Neural crest cell (in vitro differentiated cells): ENCODE results near the gene TIMP3. TPM values are rescaled to one million over a fixed set of nuclear protein-coding genes. Genes with fewer than 3 reads are reported as not detected.

Source experiments
- DNase-seq: peaks from one replicate; pipeline ENCODE4 v3.0.0; 2021; ENCODE audit warnings: low read depth, mixed read lengths, low spot score
- H3K27ac Mint-ChIP-seq: one replicate; pipeline ENCODE4 v1.8.0; 2021; ENCODE audit warnings: mild to moderate bottlenecking, mixed read lengths; ENCODE audit not compliant: unreplicated experiment
- H3K27me3 Mint-ChIP-seq: 2 replicates; pipeline ENCODE4 v1.8.0; 2021; ENCODE audit warnings: low read depth, mild to moderate bottlenecking, mixed read lengths
- H3K36me3 Mint-ChIP-seq: 2 replicates; pipeline ENCODE4 v1.8.0; 2021; ENCODE audit warnings: low read depth, mild to moderate bottlenecking, mixed read lengths
- H3K4me1 Mint-ChIP-seq: 2 replicates; pipeline ENCODE4 v1.8.0; 2021; ENCODE audit warnings: mixed read lengths
- H3K4me3 Mint-ChIP-seq: one replicate; pipeline ENCODE4 v1.8.0; 2021; ENCODE audit warnings: mild to moderate bottlenecking, mixed read lengths
- H3K9me3 Mint-ChIP-seq: 2 replicates; pipeline ENCODE4 v1.8.0; 2021; ENCODE audit warnings: mixed read lengths
- CTCF ChIP-seq: fragments of 200-600 bp; sonication (generic); conservative IDR thresholded peaks from 2 replicates; pipeline ENCODE4 v1.5.0; 2021; ENCODE audit warnings: antibody characterized with exemption, mild to moderate bottlenecking
- total RNA-seq: library from RNA; stranded (reverse); gene quantifications from 2 replicates; pipeline ENCODE4 v1.2.1, GENCODE V29; 2021

Gene TIMP3
- total RNA-seq, 1 donor from 2014 or later, result 21.6 TPM

GRCh38 chr22:32805361-32805881 is 3.9 kb downstream of the TIMP3 start:
- H3K27ac Mint-ChIP-seq, result no peak overlapping the region
- peaks cover 52% of the 10 kb centered on the region for H3K4me1 Mint-ChIP-seq
- peaks cover 30% of the 10 kb centered on the region for H3K27me3 Mint-ChIP-seq
- no peak for TF ChIP-seq CTCF
- H3K4me3 Mint-ChIP-seq, result peak overlapping the region; percentile 94
- no peak for DNase-seq
- no peaks in the 10 kb centered on the region for H3K9me3 Mint-ChIP-seq
- no peaks in the 10 kb centered on the region for H3K36me3 Mint-ChIP-seq

GRCh38 chr22:32806296-32806695 is 4.8 kb downstream of the TIMP3 start:
- H3K9me3 Mint-ChIP-seq, result no peaks in the 10 kb centered on the region
- H3K36me3 Mint-ChIP-seq, result no peaks in the 10 kb centered on the region
- H3K27ac Mint-ChIP-seq, result no peak overlapping the region
- H3K4me1 Mint-ChIP-seq, result peaks cover 49% of the 10 kb centered on the region
- peak overlapping the region; percentile 6 for H3K4me3 Mint-ChIP-seq
- TF ChIP-seq CTCF, result no peak
- DNase-seq, result no peak
- peaks cover 24% of the 10 kb centered on the region for H3K27me3 Mint-ChIP-seq

GRCh38 chr22:32808038-32808445 is 6.5 kb downstream of the TIMP3 start:
- Mint-ChIP-seq H3K27ac (no peak overlapping the region), H3K27me3 (peaks cover 13% of the 10 kb centered on the region), H3K36me3 (no peaks in the 10 kb centered on the region), H3K4me1 (peaks cover 38% of the 10 kb centered on the region), H3K4me3 (no peak overlapping the region), H3K9me3 (no peaks in the 10 kb centered on the region)
- no peak for TF ChIP-seq CTCF
- DNase-seq, result no peak

GRCh38 chr22:32809786-32810554 is 8.5 kb downstream of the TIMP3 start:
- no peak for TF ChIP-seq CTCF
- H3K4me1 Mint-ChIP-seq, result peaks cover 18% of the 10 kb centered on the region
- H3K36me3 Mint-ChIP-seq, result no peaks in the 10 kb centered on the region
- H3K27me3 Mint-ChIP-seq, result no peaks in the 10 kb centered on the region
- no peak overlapping the region for H3K4me3 Mint-ChIP-seq
- no peak for DNase-seq
- peak overlapping the region; percentile 54 for H3K27ac Mint-ChIP-seq
- no peaks in the 10 kb centered on the region for H3K9me3 Mint-ChIP-seq

GRCh38 chr22:32810555-32811133 is 9.1 kb downstream of the TIMP3 start:
- Mint-ChIP-seq H3K9me3 (no peaks in the 10 kb centered on the region), H3K4me1 (peaks cover 12% of the 10 kb centered on the region), H3K4me3 (no peak overlapping the region), H3K27ac (no peak overlapping the region), H3K36me3 (no peaks in the 10 kb centered on the region), H3K27me3 (no peaks in the 10 kb centered on the region)
- no peak for TF ChIP-seq CTCF
- DNase-seq, result no peak
